ENCODE data around the gene DNAJC3. TPM values are rescaled to one million over a fixed set of nuclear protein-coding genes. Genes with fewer than 3 reads are reported as not detected.

DNAJC3 gene
- total RNA-seq, 2 experiments from 2014 or later = 17.6 to 17.7 TPM

GRCh38 chr13:95842898-95843297 is 166.0 kb downstream of the DNAJC3 start:
- POLR2A ChIA-PET = no interaction called here
- Histone ChIP-seq H3K36me3 (ENCODE audit: insufficient read depth, low read length) (no peaks in the 10 kb centered on the region), H3K4me3 (ENCODE audit: low read length) (no peak overlapping the region), H3K27ac (ENCODE audit: low read depth in 1 of 2, low read length in 2 of 2) (no peak overlapping the region), H3K27me3 (ENCODE audit: control insufficient read depth in 1 of 2, insufficient read depth in 2 of 2, low read length in 2 of 2) (no peaks in the 10 kb centered on the region), H3K9me3 (ENCODE audit: control insufficient read depth in 1 of 2, insufficient read depth in 1 of 2, low read length in 2 of 2) (peaks cover 0 to 4% of the 10 kb centered on the region in 2 experiments), H3K4me1 (ENCODE audit: insufficient read depth, low read length) (no peaks in the 10 kb centered on the region)
- ATAC-seq (ENCODE audit: poor library complexity) = no peak
- peaks cover 14% of the 10 kb centered on the region for H3K27me3 Mint-ChIP-seq
- no peaks in the 10 kb centered on the region for H3K4me1 Mint-ChIP-seq (ENCODE audit: low read depth)
- no peak overlapping the region for H3K27ac Mint-ChIP-seq
- TF ChIP-seq CTCF (IDR thresholded peaks at IDR 0.05) = no peak
- no peak for DNase-seq
- CTCF ChIA-PET = no interaction called here
- intact Hi-C loops (cut with DNase I, micrococcal nuclease) = no loop called here
- no peaks in the 10 kb centered on the region for H3K36me3 Mint-ChIP-seq (ENCODE audit: low read depth)
- peaks cover 2% of the 10 kb centered on the region for H3K9me3 Mint-ChIP-seq
- H3K4me3 Mint-ChIP-seq = no peak overlapping the region

Other genes with a start within 250 kb of the DNAJC3 start
- gene CLDN10, start 124.4 kb upstream of the DNAJC3 start, total RNA-seq = not detected
- not detected for gene DZIP1, start 32.4 kb upstream of the DNAJC3 start, total RNA-seq

All from CD4-positive, alpha-beta T cell (primary cell).